Fibroblast of the conjunctiva (primary cell): ENCODE measurements around the gene DOCK4.
A peak's percentile ranks its signal among the peaks of the same experiment; 100 is the strongest.

Experiments
- DNase-seq: peaks from one replicate; pipeline ENCODE4 v3.0.0-alpha.2; 2010; ENCODE audit warnings: low read depth

The DOCK4 gene

GRCh38 chr7:112006071-112006470, 200.1 kb downstream of the DOCK4 start:
- no peak for DNase-seq

DNA sequence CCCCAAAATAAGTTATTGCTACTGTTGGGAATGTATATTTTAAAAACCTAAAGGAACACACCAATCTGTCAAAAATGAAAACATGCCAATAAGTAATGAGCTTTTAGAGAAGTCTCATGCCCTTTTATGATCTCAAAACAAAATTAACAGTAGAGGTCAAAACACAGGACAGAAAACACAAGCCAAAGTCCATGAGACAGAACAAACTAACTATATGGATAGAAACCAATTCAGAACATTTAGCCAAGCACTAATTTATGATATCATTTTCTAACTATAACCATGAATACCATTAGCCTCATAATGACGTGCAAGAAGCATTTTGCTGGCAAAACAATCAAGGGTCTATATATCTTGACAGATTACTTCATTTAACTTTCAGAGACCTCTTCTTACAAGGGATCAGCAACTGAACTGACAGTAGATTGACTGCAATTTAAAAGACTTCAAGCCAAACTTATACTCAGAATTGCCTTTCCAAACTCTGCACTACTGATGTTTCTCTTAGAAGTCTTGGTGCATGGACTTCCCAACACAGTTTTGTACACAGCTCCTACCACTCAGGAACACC, 200.9 kb downstream of the DOCK4 start:
- DNase-seq: no peak

- peak; percentile 85 for DNase-seq
These were observed 204.9 kb downstream of the DOCK4 start for GRCh38 chr7:112001091-112001826.

DNA sequence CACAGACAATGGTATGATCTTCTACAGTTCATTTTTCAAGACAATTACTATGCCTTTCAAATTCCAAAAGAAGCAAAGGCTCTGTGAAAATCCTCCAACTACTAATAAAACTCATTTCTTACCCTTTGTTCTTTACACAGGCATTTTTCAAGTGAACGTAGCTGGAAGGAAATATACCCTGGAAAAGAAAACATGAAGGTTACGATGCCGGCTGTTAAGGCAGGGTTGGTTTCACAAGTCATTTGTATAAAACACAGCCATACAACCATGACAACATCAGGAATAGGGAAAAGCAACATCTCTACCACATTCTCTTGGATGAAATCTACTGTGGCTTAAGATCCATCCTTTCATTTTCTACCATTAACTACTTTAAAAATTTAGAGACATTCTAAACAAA, 207.9 kb downstream of the DOCK4 start:
- DNase-seq: no peak

- no peak for DNase-seq
These were observed 208.7 kb downstream of the DOCK4 start for GRCh38 chr7:111997546-111997945.

DNA sequence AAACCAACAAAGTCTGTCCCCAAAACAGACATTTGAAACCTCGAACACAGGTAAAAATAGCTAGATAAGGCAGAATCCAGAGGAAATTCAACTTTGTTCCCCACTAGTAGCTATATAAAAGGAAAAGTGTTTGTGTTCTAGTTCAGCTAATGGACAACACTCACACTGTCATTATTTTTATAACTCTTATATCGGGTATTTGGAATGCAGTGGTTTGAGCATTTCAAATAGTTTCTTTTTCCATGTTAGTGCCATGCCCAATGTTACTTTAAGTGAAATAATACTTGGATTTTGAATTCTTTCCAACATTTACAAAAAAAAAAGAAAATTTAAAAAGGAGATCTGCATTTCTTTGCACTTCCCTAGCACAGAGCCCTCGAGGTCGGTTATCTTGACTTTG, 213.6 kb downstream of the DOCK4 start:
- no peak for DNase-seq

- no peak for DNase-seq
These were observed 215.6 kb downstream of the DOCK4 start for GRCh38 chr7:111990643-111991042.

- DNase-seq: no peak
These were observed 218.3 kb downstream of the DOCK4 start for GRCh38 chr7:111987886-111988285.

DNA sequence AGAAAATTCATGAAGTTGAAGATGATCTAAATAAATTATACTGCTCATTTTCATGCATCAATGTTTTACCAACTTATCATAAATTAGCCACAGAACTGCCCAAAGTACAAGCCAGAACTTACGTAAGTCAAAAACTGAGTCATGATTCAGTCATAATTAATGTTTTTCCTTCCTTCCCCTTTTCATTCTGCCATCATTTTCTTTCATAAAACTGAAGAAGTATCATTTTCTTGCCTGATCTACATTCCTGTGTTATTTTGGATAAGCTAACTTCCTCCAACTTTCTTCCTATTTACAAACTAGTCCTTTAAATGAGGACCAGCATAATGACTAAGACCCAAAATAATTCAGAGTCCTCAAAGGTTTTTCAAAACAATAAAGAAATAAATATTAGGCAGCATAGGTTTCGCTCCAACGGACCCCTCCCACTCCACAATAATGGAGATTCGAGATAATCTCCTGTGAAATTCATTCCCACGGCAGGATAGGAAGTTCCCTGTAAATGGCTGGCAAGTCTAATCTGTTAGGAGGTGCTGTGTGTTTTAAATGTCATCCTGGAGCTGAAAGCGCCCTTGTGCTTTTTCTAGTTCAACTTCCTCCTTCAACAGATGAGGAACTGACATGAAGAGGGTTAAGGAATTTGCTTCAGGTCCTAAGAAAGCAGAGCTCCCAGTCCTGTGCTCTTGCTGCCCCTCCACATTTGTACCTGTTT, 218.9 kb downstream of the DOCK4 start:
- DNase-seq: peak; percentile 29

- DNase-seq: no peak
These were observed 219.6 kb downstream of the DOCK4 start for GRCh38 chr7:111986601-111987000.

DNA sequence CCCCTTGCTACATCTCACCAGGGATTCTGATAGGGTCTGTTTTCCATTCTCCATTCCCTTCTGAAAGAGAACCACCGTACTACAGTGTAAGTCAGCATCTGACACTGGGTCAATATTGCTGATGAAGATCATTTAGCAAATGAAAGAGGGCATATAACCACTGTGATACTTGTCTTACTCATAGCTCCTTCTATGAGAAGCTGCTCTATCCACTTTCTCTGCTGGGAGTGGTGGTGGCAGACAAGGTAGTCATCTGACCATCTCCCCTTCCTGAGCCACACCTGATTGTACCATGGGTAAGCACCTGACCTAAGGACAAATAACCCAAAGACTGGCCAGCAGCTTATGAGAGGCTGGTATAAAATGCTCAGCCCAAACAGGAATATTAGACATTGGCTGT, 220.4 kb downstream of the DOCK4 start:
- DNase-seq: no peak

DNA sequence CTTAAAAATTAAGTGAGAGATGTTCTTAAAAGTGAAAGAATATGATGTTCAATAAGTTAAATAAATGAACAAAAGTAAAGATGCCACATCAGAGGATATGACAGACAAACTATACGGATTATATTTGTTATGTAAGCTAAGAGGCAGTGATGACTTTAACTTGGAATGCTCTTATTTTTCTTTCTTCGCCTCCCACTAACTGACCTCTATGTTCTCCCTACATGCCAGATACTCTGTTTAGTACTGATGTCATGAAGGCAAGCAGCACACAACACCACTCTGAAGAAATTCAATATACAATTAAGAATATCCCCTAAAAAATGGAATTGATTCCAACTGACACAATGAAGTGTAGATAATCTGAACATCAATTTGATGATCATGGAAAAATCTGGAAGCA, 223.4 kb downstream of the DOCK4 start:
- no peak for DNase-seq

DNA sequence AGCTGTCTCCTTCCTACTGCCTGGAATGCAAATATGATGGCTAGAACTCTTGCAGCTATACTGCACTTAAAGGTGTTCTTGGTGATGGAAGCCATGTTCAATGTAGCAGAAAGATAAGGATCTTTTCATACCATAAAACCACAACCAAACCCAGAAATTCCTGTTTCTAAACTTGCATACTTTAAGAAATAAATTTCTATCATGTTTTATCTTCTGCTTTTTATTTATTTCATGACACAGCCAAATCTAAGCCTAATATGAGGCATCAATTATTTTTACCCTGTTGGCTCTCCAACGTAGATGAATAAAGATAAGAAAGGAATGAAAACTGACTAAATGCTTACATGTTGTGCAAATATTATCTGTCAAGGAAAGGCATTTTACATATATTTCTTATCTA, 224.1 kb downstream of the DOCK4 start:
- no peak for DNase-seq

DNA sequence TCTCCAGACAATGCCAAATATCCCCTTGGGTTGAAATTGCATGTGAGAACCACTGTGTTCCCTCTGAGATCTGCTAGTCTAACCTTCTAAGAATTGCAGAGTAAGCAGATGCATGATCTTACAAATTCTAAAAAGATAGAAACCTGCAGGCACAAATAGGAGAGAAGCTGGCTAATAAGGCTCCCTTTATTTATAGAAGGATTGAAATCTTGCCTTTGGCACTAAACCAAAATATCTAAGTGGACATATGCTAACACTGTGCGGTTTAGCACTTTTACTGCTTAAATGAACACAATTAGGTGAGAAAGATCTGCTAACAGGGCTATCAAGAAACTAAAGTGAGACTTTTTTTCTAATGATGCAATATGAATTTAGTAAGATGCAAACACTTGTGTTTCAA, 225.5 kb downstream of the DOCK4 start:
- no peak for DNase-seq

GRCh38 chr7:111975346-111975745, 230.9 kb downstream of the DOCK4 start:
- no peak for DNase-seq

GRCh38 chr7:111960984-111961383, 245.2 kb downstream of the DOCK4 start:
- DNase-seq: no peak

GRCh38 chr7:111958896-111959295, 247.3 kb downstream of the DOCK4 start:
- DNase-seq: no peak

- DNase-seq: no peak
These were observed 247.8 kb downstream of the DOCK4 start for GRCh38 chr7:111958431-111958830.

DNA sequence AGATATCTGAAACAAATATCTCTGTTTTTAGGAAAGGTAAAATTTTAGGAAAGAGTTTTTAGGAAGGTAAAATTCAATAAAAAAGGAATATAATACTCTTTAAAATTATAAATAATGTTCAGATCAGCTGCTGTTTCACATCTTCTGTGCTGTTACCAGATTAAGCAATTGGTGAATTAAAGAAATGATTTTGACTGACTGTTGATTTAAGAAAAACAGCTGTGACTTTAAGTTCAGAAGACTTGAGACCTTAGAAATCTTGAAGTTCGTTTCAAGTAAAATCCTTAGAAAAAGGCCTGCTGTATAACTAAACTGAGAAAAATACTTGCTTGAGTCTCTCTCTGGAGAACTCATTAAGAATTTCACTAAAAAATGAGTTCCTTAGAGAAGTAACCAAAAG, 250.6 kb downstream of the DOCK4 start:
- no peak for DNase-seq

DNA sequence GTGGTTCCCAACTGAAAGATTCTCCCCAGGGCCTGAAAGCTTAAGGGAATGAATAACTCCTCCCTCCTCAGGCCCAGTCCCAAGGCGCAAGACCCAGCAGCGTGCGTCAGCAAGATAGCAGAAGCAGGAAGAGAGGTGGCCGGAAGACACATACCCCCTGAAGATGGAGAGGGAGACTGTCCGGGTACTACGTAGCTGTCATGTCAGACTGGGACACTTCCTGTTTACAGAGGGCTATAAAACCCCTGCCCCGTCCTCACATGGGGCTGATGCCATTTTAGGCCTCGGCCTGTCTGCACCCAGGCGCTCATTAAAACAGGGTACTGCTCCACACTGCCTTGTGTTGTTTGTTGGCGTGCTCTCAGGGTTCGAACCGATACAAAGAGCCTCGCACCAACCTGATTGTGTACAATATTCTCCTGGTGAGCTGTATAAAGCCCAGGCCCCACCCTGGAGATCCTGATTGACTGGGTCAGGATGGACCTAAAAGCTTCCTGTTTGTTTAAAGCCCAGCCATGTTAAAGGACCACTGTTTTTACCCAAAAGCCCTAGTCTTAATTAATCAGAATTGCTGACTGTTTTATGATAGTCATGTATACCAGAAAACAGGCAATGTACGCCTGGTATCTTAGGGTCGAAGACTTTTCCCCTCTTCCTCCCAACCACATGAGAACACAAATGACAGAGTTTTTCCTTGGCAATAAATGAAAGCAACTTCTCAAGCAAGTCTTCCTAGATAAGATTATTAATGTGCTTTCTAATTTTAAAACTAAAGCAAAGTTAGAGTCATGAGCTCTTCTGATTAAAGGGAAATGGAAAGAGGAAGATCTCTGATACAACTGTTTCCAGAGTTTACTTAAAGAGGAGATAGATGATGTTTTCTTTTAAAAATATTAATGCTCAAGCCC, 251.5 kb downstream of the DOCK4 start:
- DNase-seq: no peak

DNA sequence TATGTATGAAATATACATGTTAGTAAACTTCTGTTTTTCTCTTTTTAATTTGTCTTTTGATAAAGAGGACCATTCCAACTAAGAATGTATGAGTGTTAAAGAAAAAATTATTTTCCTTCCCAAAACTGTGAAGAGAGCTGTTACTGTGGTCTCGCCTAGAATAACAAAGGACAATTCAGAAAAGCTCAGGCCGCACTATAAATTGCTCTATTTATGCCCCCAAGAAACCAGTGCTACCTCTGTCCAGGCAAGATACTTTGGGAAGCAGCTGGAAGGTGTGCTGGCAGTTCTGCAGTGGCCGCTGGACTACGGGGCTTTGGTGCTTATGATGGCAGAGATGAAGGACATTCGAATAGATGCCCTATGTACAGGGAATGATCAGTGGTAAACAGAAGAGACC, 252.1 kb downstream of the DOCK4 start:
- no peak for DNase-seq

DNA sequence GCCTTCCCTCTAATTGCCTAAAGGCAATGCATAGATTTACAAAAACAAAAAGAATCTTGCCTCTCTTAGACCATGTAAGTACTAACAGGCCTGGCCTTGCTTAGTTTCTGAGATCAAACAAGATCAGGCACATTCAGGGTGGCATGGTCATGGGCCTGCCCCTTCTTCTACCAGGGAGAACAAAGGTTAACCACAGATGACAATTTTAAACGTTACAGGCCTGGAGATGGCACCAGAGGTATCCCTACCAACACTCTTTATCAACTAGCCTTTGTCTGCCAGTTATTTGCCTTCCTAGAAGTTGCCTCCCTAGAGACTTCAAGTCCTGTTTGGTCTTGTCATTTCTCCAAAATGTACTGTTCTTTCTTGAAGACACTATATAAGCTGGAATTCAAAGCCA, 252.6 kb downstream of the DOCK4 start:
- DNase-seq: peak; percentile 21
